SKM-1 treated with dmso at 0.1 percent for 144 hours (cell line): ENCODE results near the gene KCNB1.
"Not testable (repeated sequence)": the region's sequence is repeated elsewhere in the genome, so short reads cannot be mapped to it uniquely, and the experiment has no call there.

Experiments
- DNase-seq: peaks from one replicate; lab custom pipeline; 2025; ENCODE audit not compliant: unreplicated experiment; lab: John Stamatoyannopoulos, UW

Gene KCNB1

GRCh38 chr20:49412254-49412653 lies 70.2 kb downstream of the KCNB1 start:
- no peak for DNase-seq

GRCh38 chr20:49411221-49411925 lies 71.1 kb downstream of the KCNB1 start:
- DNase-seq: no peak

GRCh38 chr20:49409975-49410621 lies 72.4 kb downstream of the KCNB1 start:
- DNase-seq: not testable (repeated sequence)

- no peak for DNase-seq
Observed at GRCh38 chr20:49409302-49409974, 73.0 kb downstream of the KCNB1 start.

- DNase-seq: no peak
Observed at GRCh38 chr20:49408509-49409104, 73.9 kb downstream of the KCNB1 start.

- no peak for DNase-seq
Observed at GRCh38 chr20:49406666-49407065, 75.8 kb downstream of the KCNB1 start.

- DNase-seq: no peak
Observed at GRCh38 chr20:49405696-49406095, 76.8 kb downstream of the KCNB1 start.

- DNase-seq: no peak
Observed at GRCh38 chr20:49405062-49405683, 77.3 kb downstream of the KCNB1 start.

- no peak for DNase-seq
Observed at GRCh38 chr20:49404461-49404860, 78.0 kb downstream of the KCNB1 start.

GRCh38 chr20:49403911-49404310 lies 78.6 kb downstream of the KCNB1 start:
- no peak for DNase-seq

- DNase-seq: no peak
Observed at GRCh38 chr20:49403012-49403411, 79.5 kb downstream of the KCNB1 start.

GRCh38 chr20:49400904-49401303 lies 81.6 kb downstream of the KCNB1 start:
- no peak for DNase-seq

GRCh38 chr20:49400410-49400809 lies 82.1 kb downstream of the KCNB1 start:
- DNase-seq: no peak

GRCh38 chr20:49399329-49399728 lies 83.1 kb downstream of the KCNB1 start:
- DNase-seq: no peak

- no peak for DNase-seq
Observed at GRCh38 chr20:49398401-49399144, 83.9 kb downstream of the KCNB1 start.

GRCh38 chr20:49397525-49397924 lies 84.9 kb downstream of the KCNB1 start:
- no peak for DNase-seq

GRCh38 chr20:49396230-49396629 lies 86.2 kb downstream of the KCNB1 start:
- DNase-seq: no peak

GRCh38 chr20:49395659-49396058 lies 86.8 kb downstream of the KCNB1 start:
- DNase-seq: no peak

- no peak for DNase-seq
Observed at GRCh38 chr20:49395183-49395582, 87.3 kb downstream of the KCNB1 start.

- no peak for DNase-seq
Observed at GRCh38 chr20:49394757-49395156, 87.7 kb downstream of the KCNB1 start.

- no peak for DNase-seq
Observed at GRCh38 chr20:49394264-49394663, 88.2 kb downstream of the KCNB1 start.
